Urinary bladder (tissue), 4 donors: ENCODE results near the gene CCSER2. TPM values are rescaled to one million over a fixed set of nuclear protein-coding genes. Genes with fewer than 3 reads are reported as not detected.

Experiments
- DNase-seq: peaks from one replicate; pipeline ENCODE4 v3.0.0-alpha.2; 2015; ENCODE audit errors: extremely low spot score
- H3K27ac ChIP-seq: one replicate; pipeline ENCODE4 v1.5.1; 2013; ENCODE audit warnings: low read depth, mild to moderate bottlenecking, moderate library complexity
- H3K36me3 ChIP-seq: one replicate; pipeline ENCODE4 v1.6.1; 2013; ENCODE audit warnings: mild to moderate bottlenecking, moderate library complexity; ENCODE audit not compliant: insufficient read depth
- H3K4me1 ChIP-seq: one replicate; pipeline ENCODE4 v1.6.1; 2013; ENCODE audit warnings: mild to moderate bottlenecking, moderate library complexity; ENCODE audit not compliant: insufficient read depth
- H3K4me3 ChIP-seq: one replicate; pipeline ENCODE4 v1.5.1; 2013; ENCODE audit warnings: low read depth, low read length
- WGBS: extraction: QIAGEN DNeasy Blood & Tissue Kit; methylation state at CpG from one replicate; pipeline ENCODE4 v1.1.7; 2013; 5-methylcytosine and 5-hydroxymethylcytosine counted together
- polyA plus RNA-seq: library from polyadenylated mRNA; stranded (reverse); fragments of 200-250 nt; gene quantifications from one replicate; pipeline ENCODE4 v1.2.3, GENCODE V29; 2013
- total RNA-seq: library from RNA; depleted of rRNA; stranded (reverse); fragments of >200 nt; gene quantifications from one replicate; pipeline ENCODE4 v1.2.3, GENCODE V29; 2014
- donor health status: healthy with polysubstance abuse.
- donor health status: healthy.

CCSER2 gene
- total and polyA plus RNA-seq, 2 donors = 22.1 to 75.4 TPM

- Histone ChIP-seq H3K4me3 (no peak overlapping the region), H3K27ac (no peak overlapping the region), H3K4me1 (no peaks in the 10 kb centered on the region), H3K36me3 (no peaks in the 10 kb centered on the region)
- no peak for DNase-seq
- 90% methylated on average over 2 of the region's 2 CpGs for WGBS
Measured at GRCh38 chr10:84331091-84331490, 2.7 kb downstream of the CCSER2 start.

GRCh38 chr10:84333864-84334451, 5.6 kb downstream of the CCSER2 start:
- WGBS = 91% methylated on average over 2 of the region's 2 CpGs
- no peak for DNase-seq
- peaks cover 2% of the 10 kb centered on the region for H3K4me1 ChIP-seq
- H3K4me3 ChIP-seq = no peak overlapping the region
- no peak overlapping the region for H3K27ac ChIP-seq
- no peaks in the 10 kb centered on the region for H3K36me3 ChIP-seq

- WGBS = 49% methylated on average over 2 of the region's 2 CpGs
- Histone ChIP-seq H3K27ac (no peak overlapping the region), H3K36me3 (no peaks in the 10 kb centered on the region), H3K4me1 (peaks cover 2% of the 10 kb centered on the region), H3K4me3 (no peak overlapping the region)
- DNase-seq = no peak
Measured at GRCh38 chr10:84334811-84335210, 6.4 kb downstream of the CCSER2 start.

GRCh38 chr10:84335516-84335915, 7.1 kb downstream of the CCSER2 start:
- peaks cover 2% of the 10 kb centered on the region for H3K4me1 ChIP-seq

GRCh38 chr10:84336406-84337090, 8.2 kb downstream of the CCSER2 start:
- no peak for DNase-seq
- 75% methylated on average over 5 of the region's 5 CpGs for WGBS
- no peak overlapping the region for H3K4me3 ChIP-seq
- no peaks in the 10 kb centered on the region for H3K36me3 ChIP-seq
- H3K4me1 ChIP-seq = peaks cover 2% of the 10 kb centered on the region
- H3K27ac ChIP-seq = no peak overlapping the region

More at GRCh38 chr10:84335516-84335915, 7.1 kb downstream of the CCSER2 start:
- Histone ChIP-seq H3K36me3 (no peaks in the 10 kb centered on the region), H3K27ac (no peak overlapping the region), H3K4me3 (no peak overlapping the region)
- 81% methylated on average over 3 of the region's 3 CpGs for WGBS
- no peak for DNase-seq

GRCh38 chr10:84337199-84337598, 8.8 kb downstream of the CCSER2 start:
- H3K36me3 ChIP-seq = no peaks in the 10 kb centered on the region
- H3K4me3 ChIP-seq = no peak overlapping the region
- peaks cover 2% of the 10 kb centered on the region for H3K4me1 ChIP-seq
- 53% methylated on average over 3 of the region's 3 CpGs for WGBS
- no peak for DNase-seq
- H3K27ac ChIP-seq = no peak overlapping the region

- DNase-seq = no peak
- no peak overlapping the region for H3K4me3 ChIP-seq
- H3K27ac ChIP-seq = no peak overlapping the region
- H3K4me1 ChIP-seq = peaks cover 2% of the 10 kb centered on the region
- WGBS = 92% methylated on average over 1 of the region's 1 CpG
- H3K36me3 ChIP-seq = no peaks in the 10 kb centered on the region
Measured at GRCh38 chr10:84339025-84339424, 10.6 kb downstream of the CCSER2 start.

GRCh38 chr10:84340187-84340586, 11.8 kb downstream of the CCSER2 start:
- DNase-seq = no peak
- H3K4me1 ChIP-seq = peaks cover 2% of the 10 kb centered on the region
- 97% methylated on average over 3 of the region's 3 CpGs for WGBS
- no peak overlapping the region for H3K27ac ChIP-seq
- H3K36me3 ChIP-seq = no peaks in the 10 kb centered on the region
- H3K4me3 ChIP-seq = no peak overlapping the region

- no peak for DNase-seq
- no peak overlapping the region for H3K27ac ChIP-seq
- H3K4me1 ChIP-seq = peaks cover 2% of the 10 kb centered on the region
- no peak overlapping the region for H3K4me3 ChIP-seq
- WGBS = 90% methylated on average over 9 of the region's 9 CpGs
- H3K36me3 ChIP-seq = no peaks in the 10 kb centered on the region
Measured at GRCh38 chr10:84340632-84341537, 12.5 kb downstream of the CCSER2 start.

- 92% methylated on average over 1 of the region's 1 CpG for WGBS
- DNase-seq = no peak
- Histone ChIP-seq H3K36me3 (no peaks in the 10 kb centered on the region), H3K27ac (no peak overlapping the region), H3K4me1 (peaks cover 2% of the 10 kb centered on the region), H3K4me3 (no peak overlapping the region)
Measured at GRCh38 chr10:84341538-84341856, 13.1 kb downstream of the CCSER2 start.

GRCh38 chr10:84341983-84342382, 13.6 kb downstream of the CCSER2 start:
- no peak overlapping the region for H3K4me3 ChIP-seq
- no peak for DNase-seq
- no peak overlapping the region for H3K27ac ChIP-seq
- 44% methylated on average over 1 of the region's 1 CpG for WGBS
- no peaks in the 10 kb centered on the region for H3K4me1 ChIP-seq
- H3K36me3 ChIP-seq = no peaks in the 10 kb centered on the region

GRCh38 chr10:84342584-84342983, 14.2 kb downstream of the CCSER2 start:
- 97% methylated on average over 6 of the region's 6 CpGs for WGBS
- DNase-seq = no peak

GRCh38 chr10:84343831-84344230, 15.4 kb downstream of the CCSER2 start:
- 89% methylated on average over 1 of the region's 1 CpG for WGBS
- no peak overlapping the region for H3K27ac ChIP-seq
- H3K4me3 ChIP-seq = no peak overlapping the region
- H3K4me1 ChIP-seq = no peaks in the 10 kb centered on the region
- no peak for DNase-seq
- H3K36me3 ChIP-seq = no peaks in the 10 kb centered on the region

More at GRCh38 chr10:84342584-84342983, 14.2 kb downstream of the CCSER2 start:
- H3K27ac ChIP-seq = no peak overlapping the region
- no peaks in the 10 kb centered on the region for H3K4me1 ChIP-seq
- H3K4me3 ChIP-seq = no peak overlapping the region
- no peaks in the 10 kb centered on the region for H3K36me3 ChIP-seq

GRCh38 chr10:84344526-84344925, 16.1 kb downstream of the CCSER2 start:
- no peak overlapping the region for H3K4me3 ChIP-seq
- DNase-seq = no peak
- H3K36me3 ChIP-seq = no peaks in the 10 kb centered on the region
- 81% methylated on average over 4 of the region's 4 CpGs for WGBS
- H3K27ac ChIP-seq = no peak overlapping the region
- no peaks in the 10 kb centered on the region for H3K4me1 ChIP-seq
